Measurements from ENCODE around the gene ABCC6.

GRCh38 chr16:16100631-16101030 lies 122.7 kb downstream of the ABCC6 start:
- TF ChIP-seq POLR2AphosphoS5 (IDR thresholded peaks at IDR 0.05) = no peak
- TF ChIP-seq POLR2A (IDR thresholded peaks at IDR 0.05) = no peak
- no peak for TF ChIP-seq CTCF (IDR thresholded peaks at IDR 0.05)
